ENCODE results near the gene LRRC40. TPM values are rescaled to one million over a fixed set of nuclear protein-coding genes. Genes with fewer than 3 reads are reported as not detected.

Gene LRRC40
- total RNA-seq, 1 experiment from 2014 or later: 13.4 TPM

DNA sequence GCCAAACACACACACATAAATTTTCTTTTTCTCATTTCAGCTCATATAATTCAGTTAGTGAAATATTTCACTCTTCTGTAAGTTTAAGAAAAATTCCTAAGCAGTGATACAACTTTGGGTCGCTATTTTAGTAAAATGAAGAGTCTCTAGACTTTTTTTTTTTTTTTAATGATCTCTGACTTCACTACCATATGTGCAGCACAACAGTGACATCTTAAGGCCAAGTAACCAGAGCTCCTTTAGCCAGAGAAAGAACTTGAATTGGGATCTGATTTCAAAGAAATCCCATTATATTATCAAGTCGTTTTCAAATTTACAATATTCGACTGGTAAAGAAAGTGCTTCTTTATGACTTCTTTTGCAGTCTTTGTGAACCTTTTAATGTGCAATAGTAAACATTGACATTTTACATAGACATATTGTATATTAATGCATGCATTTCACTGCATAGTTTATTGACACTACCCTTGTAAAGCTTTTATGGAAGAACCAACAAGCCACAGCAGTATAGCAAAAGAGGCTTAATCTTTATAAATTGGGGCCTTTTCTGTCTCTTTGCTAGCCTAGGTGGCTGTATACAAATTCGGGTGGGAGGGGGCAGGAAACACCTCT lies 62.2 kb downstream of the LRRC40 start:
- Histone ChIP-seq H3K9me2 (ENCODE audit: insufficient read depth) (no peaks in the 10 kb centered on the region), H3K4me2 (ENCODE audit: low read length) (no peak overlapping the region), H3K4me3 (replicated peaks in 1 of 2; ENCODE audit: low read depth in 1 of 2, low read length in 2 of 2) (no peak overlapping the region), H3K9me3 (ENCODE audit: control insufficient read depth in 1 of 2, insufficient read depth in 1 of 2, low read depth in 1 of 2, low read length in 2 of 2) (no peaks in the 10 kb centered on the region), H3K4me1 (ENCODE audit: control insufficient read depth in 1 of 2, insufficient read depth in 2 of 2, low read length in 2 of 2) (no peaks in the 10 kb centered on the region), H4K20me1 (ENCODE audit: insufficient read depth) (no peaks in the 10 kb centered on the region), H2AFZ (ENCODE audit: low read depth, low read length, poor library complexity, severe bottlenecking) (no peak overlapping the region), H3K9ac (ENCODE audit: low read length) (no peak overlapping the region), H3K36me3 (ENCODE audit: control insufficient read depth in 1 of 2, insufficient read depth in 2 of 2, low read length in 2 of 2) (no peaks in the 10 kb centered on the region; a peak in 1 of 4 replicates), H3K27me3 (ENCODE audit: insufficient read depth, low read length) (no peaks in the 10 kb centered on the region), H3K27ac (ENCODE audit: low read depth, low read length) (no peak overlapping the region), H3K79me2 (ENCODE audit: insufficient read depth, low read length) (no peaks in the 10 kb centered on the region)
- TF ChIP-seq EZH2 (IDR thresholded peaks at IDR 0.05) (no peak), YY1 (IDR thresholded peaks at IDR 0.05; ENCODE audit: extremely low read depth, insufficient replicate concordance, low read depth, low read length) (no peak), ELF1 (IDR thresholded peaks at IDR 0.05; ENCODE audit: borderline replicate concordance, low read depth) (no peak), POLR2AphosphoS5 (IDR thresholded peaks at IDR 0.05; ENCODE audit: low read depth, low read length) (no peak), RAD21 (IDR thresholded peaks at IDR 0.05; ENCODE audit: low read depth) (no peak), CEBPB (IDR thresholded peaks at IDR 0.05; ENCODE audit: low read depth) (no peak), TCF7L2 (IDR thresholded peaks at IDR 0.05; ENCODE audit: borderline replicate concordance, extremely low read depth, insufficient read depth, insufficient read length) (no peak), EZH2phosphoT487 (IDR thresholded peaks at IDR 0.05; ENCODE audit: borderline replicate concordance) (no peak), FOSL1 (IDR thresholded peaks at IDR 0.05; ENCODE audit: low read depth) (no peak), REST (IDR thresholded peaks at IDR 0.05; ENCODE audit: low read depth) (no peak), CTCF (IDR thresholded peaks at IDR 0.05 in 2 of 3, conservative IDR thresholded peaks at IDR 0.05 in 1 of 3; ENCODE audit: borderline replicate concordance in 1 of 3, insufficient read depth in 1 of 3, low read depth in 2 of 3, low read length in 2 of 3) (no peak; a peak in 1 of 6 replicates), SP1 (IDR thresholded peaks at IDR 0.05; ENCODE audit: low read depth) (no peak), POLR2A (IDR thresholded peaks at IDR 0.05; ENCODE audit: borderline replicate concordance, extremely low read depth, insufficient read depth, insufficient read length) (no peak), CBX3 (IDR thresholded peaks at IDR 0.05; ENCODE audit: low read depth) (no peak), EGR1 (IDR thresholded peaks at IDR 0.05; ENCODE audit: low read depth) (no peak), ZBTB33 (IDR thresholded peaks at IDR 0.05; ENCODE audit: extremely low read depth, insufficient replicate concordance, low read length) (no peak), SIN3A (IDR thresholded peaks at IDR 0.05; ENCODE audit: low read depth) (no peak)
- ChIA-PET RAD21 (ENCODE audit: low non-redundant PET in 1 of 2, low total read pairs in 2 of 2, uncharacterized antibody in 2 of 2, unreplicated experiment in 2 of 2) (no interaction called here), CTCF (interaction anchor here (1.4 to 3.2 kb wide), 2 partner anchors 10 to 109 kb away, joined by 3 to 13 read pairs; no protein-coding TSS in a partner anchor), POLR2A (no interaction called here)
- BruUV-seq (replicated peaks): no TSS peak
- intact Hi-C loops (cut with micrococcal nuclease): no loop called here
- DNase-seq (ENCODE audit: low read depth, low spot score): no peak
- ATAC-seq: no peak
